Adrenal gland (tissue), 12 donors: Measurements from ENCODE around the gene CCN5. TPM values are rescaled to one million over a fixed set of nuclear protein-coding genes. Genes with fewer than 3 reads are reported as not detected.
A peak's percentile ranks its signal among the peaks of the same experiment; 100 is the strongest.

Experiments
- DNase-seq, 7 donors: peaks; one replicate each; pipeline ENCODE4 v3.0.0-alpha.2; 2019 to 2020
- H3K27ac ChIP-seq, 5 donors: fragments of 200-600 bp; sonication (generic) in 4 of 5; 1 replicate in 3 of 5; 2 replicates in 2 of 5; pipeline versions ENCODE4 v1.5.1 to v1.8.0; 2016 to 2020; ENCODE audit warnings: mild to moderate bottlenecking in 1 of 5
- H3K27me3 ChIP-seq: fragments of 200-600 bp; 2 replicates; pipeline ENCODE4 v1.8.0; 2021
- H3K36me3 ChIP-seq, 2 donors: fragments of 200-600 bp; replicated peaks in 1 of 2; 1 replicate in 1 of 2; 2 replicates in 1 of 2; pipeline versions ENCODE4 v1.5.1 to v1.8.0; 2018 to 2022
- H3K4me1 ChIP-seq, 2 donors: fragments of 200-600 bp; replicated peaks in 1 of 2; 1 replicate in 1 of 2; 2 replicates in 1 of 2; pipeline versions ENCODE4 v1.5.1 to v1.8.0; 2018 to 2021
- H3K4me3 ChIP-seq, 4 donors: fragments of 200-600 bp; sonication (generic) in 3 of 4; one replicate each; pipeline ENCODE4 v1.5.1; 2016 to 2018
- H3K9me3 ChIP-seq, 3 donors: fragments of 200-600 bp; sonication (generic) in 1 of 3; replicated peaks in 1 of 3; 1 replicate in 2 of 3; 2 replicates in 1 of 3; pipeline versions ENCODE4 v1.5.1 to v1.8.0; 2016 to 2021
- POLR2A ChIP-seq, 2 donors: fragments of 450-650 bp; IDR thresholded peaks; one replicate each; pipeline ENCODE4 v1.6.1; 2017; ENCODE audit warnings: antibody characterized with exemption in 2 of 2, mild to moderate bottlenecking in 2 of 2, moderate library complexity in 1 of 2
- WGBS, 4 donors: extraction: QIAGEN DNeasy Blood & Tissue Kit in 2 of 4; methylation state at CpG; one replicate each; pipeline versions ENCODE4 v1.1.5 to v1.1.7; 2013 to 2017; 5-methylcytosine and 5-hydroxymethylcytosine counted together
- intact Hi-C, 2 donors: fragments of 100-400 bp; cut with DNase I; formaldehyde crosslinking; loops; one replicate each; pipeline versions ENCODE4 v1.14.1 to v1.15.0; 2022 to 2023
- polyA plus RNA-seq, 3 donors: library from polyadenylated mRNA; stranded (reverse); fragments of 200-250 nt in 2 of 3; fragments of 350-450 nt in 1 of 3; fragmentation: Illumina TruSeq in 1 of 3; extraction: RNeasy Lipid Tissue Mini Kit (QIAGEN cat#74804) in 1 of 3; gene quantifications; one replicate each; pipeline ENCODE4 v1.2.3, GENCODE V29; 2013 to 2014
- total RNA-seq, 9 donors: library from RNA; depleted of rRNA in 4 of 9; stranded (reverse); fragments of >200 nt in 4 of 9; fragments of 120-200 nt in 1 of 9; fragmentation: NEBNext Ultra II Directional in 1 of 9; extraction: Animal tissue kit (Norgen Biotek cat#: 25700) in 1 of 9; gene quantifications; one replicate each; pipeline versions ENCODE4 v1.1.0 to v1.2.4, GENCODE V29; 2013 to 2023
- TF ChIP-seq, protein P1 (sequence below), 6 experiments: fragments of 450-650 bp in 4 of 6; fragments of 200-600 bp in 2 of 6; sonication (generic) in 1 of 6; IDR thresholded peaks; 1 replicate in 5 of 6; 2 replicates in 1 of 6; pipeline versions ENCODE4 v1.5.1 to v1.8.0; 2016 to 2021; ENCODE audit warnings: antibody characterized with exemption in 6 of 6, mild to moderate bottlenecking in 2 of 6, moderate library complexity in 1 of 6
- donor health status: healthy with polysubstance abuse.
- donor health status: Bipolar disorder and iron deficiency.
- donor health status: DM: yes; HTN: yes; CAD: no.
- donor health status: DM: no; HTN: no; CAD: no.
- donor health status: DM: no; HTN: no; CAD: no.
- donor health status: DM: yes; HTN: yes; CAD: no.

Gene CCN5
- total and polyA plus RNA-seq, 12 donors = 8.0 to 115 (median 52.7) TPM

DNA sequence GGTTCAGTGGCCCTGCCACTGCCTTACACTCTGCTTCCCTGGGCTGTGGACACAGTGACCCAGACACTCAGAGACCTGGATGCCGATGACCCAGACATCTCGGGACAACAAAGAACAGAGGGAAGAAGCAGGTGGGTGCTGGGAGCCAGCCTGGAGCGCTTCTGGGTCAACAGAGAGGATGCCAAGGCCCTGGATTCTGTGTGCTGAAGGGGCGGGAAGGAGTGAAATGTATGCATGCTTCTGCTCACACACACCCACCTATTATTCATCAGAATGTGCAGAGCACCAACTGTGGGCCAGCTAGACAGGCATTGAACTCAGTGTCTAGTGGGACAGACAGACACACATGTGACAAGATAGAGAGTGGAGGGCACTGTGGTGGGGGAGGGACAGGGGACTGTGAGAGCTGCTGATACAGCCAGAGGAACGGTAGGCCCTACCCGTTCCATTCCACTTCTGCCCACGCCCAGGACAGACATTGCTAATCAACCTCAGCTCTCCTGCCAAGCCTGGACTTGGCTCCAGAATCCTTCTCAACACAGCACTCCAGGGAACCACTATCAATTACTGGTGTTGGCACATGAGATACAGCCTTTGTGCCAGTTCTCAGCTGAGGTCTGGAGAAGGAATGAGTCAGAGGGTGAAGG lies 50.7 kb downstream of the CCN5 start:
- peak in 2 of 7 donors; percentile 14 to 35 for DNase-seq
- H3K4me3 ChIP-seq = no peak overlapping the region
- H3K27me3 ChIP-seq = no peaks in the 10 kb centered on the region
- H3K9me3 ChIP-seq = no peaks in the 10 kb centered on the region
- no peaks in the 10 kb centered on the region for H3K36me3 ChIP-seq
- TF ChIP-seq POLR2A (IDR thresholded peaks at IDR 0.05) = no peak
- TF ChIP-seq, protein P1, sequence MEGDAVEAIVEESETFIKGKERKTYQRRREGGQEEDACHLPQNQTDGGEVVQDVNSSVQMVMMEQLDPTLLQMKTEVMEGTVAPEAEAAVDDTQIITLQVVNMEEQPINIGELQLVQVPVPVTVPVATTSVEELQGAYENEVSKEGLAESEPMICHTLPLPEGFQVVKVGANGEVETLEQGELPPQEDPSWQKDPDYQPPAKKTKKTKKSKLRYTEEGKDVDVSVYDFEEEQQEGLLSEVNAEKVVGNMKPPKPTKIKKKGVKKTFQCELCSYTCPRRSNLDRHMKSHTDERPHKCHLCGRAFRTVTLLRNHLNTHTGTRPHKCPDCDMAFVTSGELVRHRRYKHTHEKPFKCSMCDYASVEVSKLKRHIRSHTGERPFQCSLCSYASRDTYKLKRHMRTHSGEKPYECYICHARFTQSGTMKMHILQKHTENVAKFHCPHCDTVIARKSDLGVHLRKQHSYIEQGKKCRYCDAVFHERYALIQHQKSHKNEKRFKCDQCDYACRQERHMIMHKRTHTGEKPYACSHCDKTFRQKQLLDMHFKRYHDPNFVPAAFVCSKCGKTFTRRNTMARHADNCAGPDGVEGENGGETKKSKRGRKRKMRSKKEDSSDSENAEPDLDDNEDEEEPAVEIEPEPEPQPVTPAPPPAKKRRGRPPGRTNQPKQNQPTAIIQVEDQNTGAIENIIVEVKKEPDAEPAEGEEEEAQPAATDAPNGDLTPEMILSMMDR (IDR thresholded peaks at IDR 0.05) = no peak
- intact Hi-C loops = no loop called here
- H3K4me1 ChIP-seq = no peaks in the 10 kb centered on the region
- H3K27ac ChIP-seq = no peak overlapping the region
- WGBS, 4 donors = 50 to 61% (median 60%) methylated on average over 6 to 7 of the region's 7 CpGs

- no peak overlapping the region for H3K27ac ChIP-seq
- no peaks in the 10 kb centered on the region for H3K4me1 ChIP-seq
- 77 to 93% (median 85%) methylated on average over 3 to 8 of the region's 8 CpGs; no CpG with 5 or more reads in 1 of the 4 donors for WGBS, 4 donors
- intact Hi-C loops = no loop called here
- TF ChIP-seq, protein P1 (IDR thresholded peaks at IDR 0.05) = no peak
- TF ChIP-seq POLR2A (IDR thresholded peaks at IDR 0.05) = no peak
- no peak for DNase-seq
- no peaks in the 10 kb centered on the region for H3K9me3 ChIP-seq
- H3K4me3 ChIP-seq = no peak overlapping the region
- no peaks in the 10 kb centered on the region for H3K27me3 ChIP-seq
- H3K36me3 ChIP-seq = no peaks in the 10 kb centered on the region
These were observed 53.1 kb downstream of the CCN5 start for GRCh38 chr20:44768256-44768655.

- no peak for DNase-seq
- intact Hi-C loops = no loop called here
- no peak overlapping the region for H3K27ac ChIP-seq
These were observed 53.8 kb downstream of the CCN5 start for GRCh38 chr20:44768854-44769480.

GRCh38 chr20:44769481-44769863 lies 54.3 kb downstream of the CCN5 start:
- DNase-seq = no peak
- H3K4me3 ChIP-seq = no peak overlapping the region
- no peaks in the 10 kb centered on the region for H3K4me1 ChIP-seq
- 33 to 48% (median 42%) methylated on average over 5 of the region's 5 CpGs for WGBS, 4 donors
- no peaks in the 10 kb centered on the region for H3K9me3 ChIP-seq
- no peak for TF ChIP-seq POLR2A (IDR thresholded peaks at IDR 0.05)
- TF ChIP-seq, protein P1 (IDR thresholded peaks at IDR 0.05) = no peak
- no peaks in the 10 kb centered on the region for H3K27me3 ChIP-seq
- H3K27ac ChIP-seq = no peak overlapping the region
- no peaks in the 10 kb centered on the region for H3K36me3 ChIP-seq
- intact Hi-C loops = no loop called here

More at GRCh38 chr20:44768854-44769480, 53.8 kb downstream of the CCN5 start:
- Histone ChIP-seq H3K4me3 (no peak overlapping the region), H3K36me3 (no peaks in the 10 kb centered on the region), H3K9me3 (no peaks in the 10 kb centered on the region), H3K4me1 (no peaks in the 10 kb centered on the region), H3K27me3 (no peaks in the 10 kb centered on the region)
- TF ChIP-seq, protein P1 (IDR thresholded peaks at IDR 0.05) = no peak
- no peak for TF ChIP-seq POLR2A (IDR thresholded peaks at IDR 0.05)
- 40 to 51% (median 48%) methylated on average over 5 of the region's 5 CpGs for WGBS, 4 donors
